Uterus (tissue), 4 donors: ENCODE data around the gene SRGAP1. TPM values are rescaled to one million over a fixed set of nuclear protein-coding genes. Genes with fewer than 3 reads are reported as not detected.

Source experiments
- DNase-seq, 2 donors: peaks; one replicate each; pipeline ENCODE4 v3.0.0-alpha.2; 2019 to 2020
- H3K27ac ChIP-seq, 2 donors: fragments of 200-600 bp; sonication (generic); 1 replicate in 1 of 2; 2 replicates in 1 of 2; pipeline ENCODE4 v1.5.1; 2016 to 2018
- H3K27me3 ChIP-seq, 2 donors: fragments of 200-600 bp; sonication (generic); one replicate each; pipeline ENCODE4 v1.5.1; 2018 to 2019; ENCODE audit warnings: control low read depth in 1 of 2
- H3K36me3 ChIP-seq, 2 donors: fragments of 200-600 bp; sonication (generic); one replicate each; pipeline ENCODE4 v1.5.1; 2019; ENCODE audit warnings: control low read depth in 1 of 2
- H3K4me1 ChIP-seq, 2 donors: fragments of 200-600 bp; sonication (generic); one replicate each; pipeline ENCODE4 v1.5.1; 2018 to 2019; ENCODE audit warnings: control low read depth in 1 of 2
- H3K4me3 ChIP-seq, 2 donors: fragments of 200-600 bp; sonication (generic); 1 replicate in 1 of 2; 2 replicates in 1 of 2; pipeline ENCODE4 v1.5.1; 2018 to 2019; ENCODE audit warnings: mild to moderate bottlenecking in 1 of 2
- H3K9me3 ChIP-seq, 2 donors: fragments of 200-600 bp; sonication (generic); one replicate each; pipeline ENCODE4 v1.5.1; 2019; ENCODE audit warnings: control low read depth in 1 of 2
- POLR2A ChIP-seq, 2 donors: fragments of 450-650 bp; IDR thresholded peaks; one replicate each; pipeline ENCODE4 v1.6.1; 2016; ENCODE audit warnings: antibody characterized with exemption in 2 of 2, mild to moderate bottlenecking in 1 of 2, moderate library complexity in 1 of 2
- intact Hi-C: fragments of 100-400 bp; cut with DNase I; formaldehyde crosslinking; loops from one replicate; pipeline ENCODE4 v1.15.1; 2023; ENCODE audit warnings: low total_unique reads
- total RNA-seq, 4 donors: library from RNA; depleted of rRNA in 3 of 4; stranded (reverse); fragments of >200 nt in 3 of 4; gene quantifications; one replicate each; pipeline versions ENCODE4 v1.1.0 to v1.2.4, GENCODE V29; 2014 to 2023
- TF ChIP-seq, protein P1 (sequence below), 4 experiments: fragments of 200-600 bp in 2 of 4; fragments of 450-650 bp in 2 of 4; sonication (generic) in 2 of 4; IDR thresholded peaks; one replicate each; pipeline ENCODE4 v1.5.1; 2016 to 2019; ENCODE audit warnings: antibody characterized with exemption in 4 of 4, mild to moderate bottlenecking in 2 of 4, moderate library complexity in 1 of 4
- donor health status: DM: yes; HTN: yes; CAD: no.

Gene SRGAP1
- total RNA-seq, 4 donors from 2014 or later, result 10.0 to 23.0 (median 14.8) TPM

DNA sequence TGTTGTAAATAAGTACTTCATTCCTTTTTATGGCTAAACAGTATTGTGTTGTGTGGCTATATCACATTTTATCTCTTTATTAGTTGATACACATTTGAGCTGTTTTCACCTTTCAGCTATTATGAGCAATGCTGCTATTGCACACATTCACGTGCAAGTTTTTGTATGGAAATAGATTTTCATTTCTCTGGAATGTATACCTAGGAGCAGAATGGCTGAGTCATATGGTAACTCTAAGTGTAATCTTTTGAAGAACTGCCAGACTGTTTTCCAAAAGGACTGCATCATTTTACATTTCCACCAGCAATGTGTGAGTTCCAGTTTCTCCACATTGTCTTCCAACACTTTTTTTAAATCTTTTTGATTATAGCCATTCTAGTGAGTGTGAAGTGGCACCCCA lies 134.0 kb downstream of the SRGAP1 start:
- DNase-seq, result no peak
- intact Hi-C loops, result no loop called here

DNA sequence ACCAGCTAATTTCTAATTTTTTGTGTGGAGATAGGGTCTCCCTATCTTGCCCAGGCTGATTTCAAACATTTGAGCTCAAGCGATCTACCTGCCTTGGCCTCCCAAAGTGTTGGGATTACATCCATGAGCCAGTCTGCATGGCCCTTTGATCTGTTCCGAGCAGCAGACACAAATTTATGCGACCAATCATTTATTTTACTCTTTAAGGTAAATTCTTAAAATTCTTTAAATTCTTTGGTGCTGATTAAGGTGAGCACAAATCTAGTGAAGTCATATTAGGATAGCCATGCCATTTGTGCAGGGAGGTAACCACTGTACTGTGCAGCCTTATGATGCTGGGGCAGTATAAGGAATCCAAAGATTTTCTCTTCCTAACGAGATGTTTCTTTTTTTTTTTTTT lies 135.7 kb downstream of the SRGAP1 start:
- Histone ChIP-seq H3K27ac (no peak overlapping the region), H3K27me3 (no peaks in the 10 kb centered on the region), H3K4me1 (no peaks in the 10 kb centered on the region), H3K4me3 (no peak overlapping the region), H3K36me3 (no peaks in the 10 kb centered on the region), H3K9me3 (no peaks in the 10 kb centered on the region)
- intact Hi-C loops, result no loop called here
- TF ChIP-seq, protein P1, sequence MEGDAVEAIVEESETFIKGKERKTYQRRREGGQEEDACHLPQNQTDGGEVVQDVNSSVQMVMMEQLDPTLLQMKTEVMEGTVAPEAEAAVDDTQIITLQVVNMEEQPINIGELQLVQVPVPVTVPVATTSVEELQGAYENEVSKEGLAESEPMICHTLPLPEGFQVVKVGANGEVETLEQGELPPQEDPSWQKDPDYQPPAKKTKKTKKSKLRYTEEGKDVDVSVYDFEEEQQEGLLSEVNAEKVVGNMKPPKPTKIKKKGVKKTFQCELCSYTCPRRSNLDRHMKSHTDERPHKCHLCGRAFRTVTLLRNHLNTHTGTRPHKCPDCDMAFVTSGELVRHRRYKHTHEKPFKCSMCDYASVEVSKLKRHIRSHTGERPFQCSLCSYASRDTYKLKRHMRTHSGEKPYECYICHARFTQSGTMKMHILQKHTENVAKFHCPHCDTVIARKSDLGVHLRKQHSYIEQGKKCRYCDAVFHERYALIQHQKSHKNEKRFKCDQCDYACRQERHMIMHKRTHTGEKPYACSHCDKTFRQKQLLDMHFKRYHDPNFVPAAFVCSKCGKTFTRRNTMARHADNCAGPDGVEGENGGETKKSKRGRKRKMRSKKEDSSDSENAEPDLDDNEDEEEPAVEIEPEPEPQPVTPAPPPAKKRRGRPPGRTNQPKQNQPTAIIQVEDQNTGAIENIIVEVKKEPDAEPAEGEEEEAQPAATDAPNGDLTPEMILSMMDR (IDR thresholded peaks at IDR 0.05), result no peak
- no peak for TF ChIP-seq POLR2A (IDR thresholded peaks at IDR 0.05)
- DNase-seq, result no peak

More for the DNA sequence above, 134.0 kb downstream of the SRGAP1 start:
- Histone ChIP-seq H3K27me3 (no peaks in the 10 kb centered on the region), H3K36me3 (no peaks in the 10 kb centered on the region), H3K4me1 (no peaks in the 10 kb centered on the region), H3K27ac (no peak overlapping the region), H3K4me3 (no peak overlapping the region), H3K9me3 (no peaks in the 10 kb centered on the region)
- TF ChIP-seq POLR2A (IDR thresholded peaks at IDR 0.05), result no peak
- TF ChIP-seq, protein P1 (IDR thresholded peaks at IDR 0.05), result no peak

DNA sequence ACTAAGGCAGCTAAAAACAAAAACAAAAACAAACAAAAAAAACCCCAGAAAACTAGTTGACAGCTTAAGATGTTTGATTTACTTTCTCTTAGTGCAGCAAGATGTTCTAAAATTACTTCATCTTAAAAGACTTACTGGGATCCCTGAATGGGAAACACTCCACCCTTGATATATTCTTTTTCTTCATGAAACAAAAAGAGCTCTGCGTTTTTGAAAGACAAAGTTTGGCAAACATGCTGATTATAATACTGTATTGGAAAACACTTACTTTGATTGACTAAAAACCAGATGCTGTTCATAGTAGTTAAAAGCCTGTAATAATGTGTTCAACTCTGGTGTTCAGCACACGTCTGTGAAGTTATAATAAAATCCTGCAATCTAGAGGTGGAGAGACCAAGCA lies 136.8 kb downstream of the SRGAP1 start:
- no peak for DNase-seq
- Histone ChIP-seq H3K4me3 (no peak overlapping the region), H3K9me3 (no peaks in the 10 kb centered on the region), H3K27ac (peak overlapping the region; percentile 16 to 60), H3K4me1 (no peaks in the 10 kb centered on the region), H3K27me3 (no peaks in the 10 kb centered on the region), H3K36me3 (no peaks in the 10 kb centered on the region)
- TF ChIP-seq, protein P1 (IDR thresholded peaks at IDR 0.05), result no peak
- no peak for TF ChIP-seq POLR2A (IDR thresholded peaks at IDR 0.05)
- intact Hi-C loops, result no loop called here

DNA sequence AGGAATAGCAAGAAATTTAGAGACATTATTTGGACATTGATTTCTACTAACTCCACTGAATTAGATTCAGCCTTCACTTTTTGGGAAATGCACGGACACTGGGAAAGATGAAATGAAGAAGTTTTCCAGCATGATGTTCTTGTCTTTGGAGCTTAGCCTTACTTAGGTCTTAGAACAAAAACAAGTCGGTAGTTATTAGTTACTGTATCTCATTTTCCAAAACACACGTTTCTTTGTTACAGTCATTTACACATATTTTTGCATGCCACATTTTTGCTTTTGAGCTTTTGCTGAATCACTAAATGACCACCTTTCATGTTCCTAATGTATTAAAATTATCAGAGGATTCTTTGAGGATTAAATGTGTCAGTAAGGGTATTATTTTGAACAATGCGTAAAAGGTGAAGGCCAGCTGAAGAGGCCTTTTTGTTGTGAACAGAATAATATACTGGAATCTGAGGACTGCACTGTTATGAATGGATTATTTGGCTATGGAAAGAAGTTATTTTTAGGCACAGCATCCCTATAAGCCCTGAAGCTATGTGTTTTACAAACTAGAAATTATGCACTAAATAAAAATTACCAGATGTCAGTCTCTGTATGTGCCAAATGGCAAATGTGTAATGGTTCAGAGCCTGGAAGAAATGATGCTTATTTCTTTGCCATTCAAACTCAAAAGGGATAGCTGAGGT lies 138.2 kb downstream of the SRGAP1 start:
- intact Hi-C loops, result no loop called here
- peak overlapping the region; percentile 0 to 60 for H3K27ac ChIP-seq

DNA sequence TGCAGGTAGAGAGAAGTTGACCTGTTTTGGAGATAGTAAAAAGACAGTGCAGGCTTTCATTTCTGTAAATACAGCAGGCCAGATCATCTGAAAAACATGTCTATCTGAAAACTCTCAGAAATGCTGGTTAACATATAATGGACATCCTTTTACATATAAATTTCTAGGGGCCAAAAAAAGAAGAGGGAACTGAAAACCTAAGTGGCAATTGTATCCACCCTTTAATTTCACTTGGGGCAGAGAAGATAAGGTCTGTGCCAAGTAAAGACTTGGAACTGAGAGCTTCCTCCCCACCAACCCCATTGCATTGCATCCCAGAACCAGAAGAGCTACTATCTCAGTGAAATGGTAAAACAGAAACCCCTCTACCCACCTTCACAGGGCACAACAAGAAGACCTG lies 141.0 kb downstream of the SRGAP1 start:
- intact Hi-C loops, result no loop called here
- no peak overlapping the region for H3K27ac ChIP-seq
- H3K27me3 ChIP-seq, result no peaks in the 10 kb centered on the region
- DNase-seq, result no peak
- H3K36me3 ChIP-seq, result no peaks in the 10 kb centered on the region
- no peaks in the 10 kb centered on the region for H3K4me1 ChIP-seq
- TF ChIP-seq, protein P1 (IDR thresholded peaks at IDR 0.05), result no peak
- no peak for TF ChIP-seq POLR2A (IDR thresholded peaks at IDR 0.05)
- H3K4me3 ChIP-seq, result no peak overlapping the region
- no peaks in the 10 kb centered on the region for H3K9me3 ChIP-seq

More for the DNA sequence above, 138.2 kb downstream of the SRGAP1 start:
- H3K9me3 ChIP-seq, result no peaks in the 10 kb centered on the region
- no peaks in the 10 kb centered on the region for H3K27me3 ChIP-seq
- no peaks in the 10 kb centered on the region for H3K4me1 ChIP-seq
- H3K4me3 ChIP-seq, result no peak overlapping the region
- TF ChIP-seq, protein P1 (IDR thresholded peaks at IDR 0.05), result no peak
- no peak for TF ChIP-seq POLR2A (IDR thresholded peaks at IDR 0.05)
- no peaks in the 10 kb centered on the region for H3K36me3 ChIP-seq
- DNase-seq, result no peak
